WTC11 (cell line): ENCODE results near the gene SYT1. TPM values are rescaled to one million over a fixed set of nuclear protein-coding genes. Genes with fewer than 3 reads are reported as not detected.

Experiments
- ATAC-seq: fragments of 200-7000 bp; cut with Tn5 transposase; 2 replicates; pipeline ENCODE4 v1.10.0; 2021; ENCODE audit warnings: mild to moderate bottlenecking, moderate library complexity
- CTCF ChIA-PET: fragments of 300-600 bp; sonication (Branson Sonifier 250); formaldehyde crosslinking; loops from one replicate; lab custom pipeline; 2021; ENCODE audit warnings: antibody characterized with exemption; lab: Charles Lee
- POLR2A ChIA-PET: fragments of 350-600 bp; sonication (Branson Sonifier 250); formaldehyde crosslinking; loops from one replicate; lab custom pipeline; 2021; ENCODE audit warnings: antibody characterized with exemption; lab: Charles Lee
- DNase-seq: peaks from one replicate; pipeline ENCODE4 v3.0.0; 2021; ENCODE audit warnings: low spot score
- H3K27ac Mint-ChIP-seq: 2 replicates; pipeline ENCODE4 v1.8.0; 2021; ENCODE audit warnings: mixed read lengths
- H3K27me3 Mint-ChIP-seq: 2 replicates; pipeline ENCODE4 v1.8.0; 2021; ENCODE audit warnings: low read depth, mild to moderate bottlenecking, moderate library complexity, mixed read lengths
- H3K36me3 Mint-ChIP-seq: 2 replicates; pipeline ENCODE4 v1.8.0; 2021; ENCODE audit warnings: mixed read lengths
- H3K4me1 Mint-ChIP-seq: 2 replicates; pipeline ENCODE4 v1.8.0; 2022; ENCODE audit warnings: mixed read lengths
- H3K4me3 Mint-ChIP-seq: 2 replicates; pipeline ENCODE4 v1.8.0; 2021; ENCODE audit warnings: mild to moderate bottlenecking, moderate library complexity, mixed read lengths
- H3K9me3 Mint-ChIP-seq: 2 replicates; pipeline ENCODE4 v1.8.0; 2021; ENCODE audit warnings: mixed read lengths
- CBFB ChIP-seq: sonication (generic); formaldehyde crosslinking; IDR thresholded peaks from 2 replicates; pipeline ENCODE4 v1.8.1; 2022; ENCODE audit warnings: mild to moderate bottlenecking, low read depth, missing genetic modification reagents
- CREB1 ChIP-seq: sonication (generic); formaldehyde crosslinking; IDR thresholded peaks from 2 replicates; pipeline ENCODE4 v1.8.0; 2023; ENCODE audit warnings: mild to moderate bottlenecking, missing genetic modification reagents
- CREM ChIP-seq: sonication (generic); formaldehyde crosslinking; IDR thresholded peaks from 2 replicates; pipeline ENCODE4 v1.8.1; 2022; ENCODE audit warnings: mild to moderate bottlenecking, missing genetic modification reagents, moderate library complexity
- CTCF ChIP-seq: fragments of 200-600 bp; IDR thresholded peaks from 2 replicates; pipeline ENCODE4 v1.8.0; 2022; ENCODE audit warnings: antibody characterized with exemption
- ELF4 ChIP-seq: sonication (generic); formaldehyde crosslinking; IDR thresholded peaks from 2 replicates; pipeline ENCODE4 v1.8.1; 2022; ENCODE audit warnings: low read depth, mild to moderate bottlenecking, moderate library complexity, missing genetic modification reagents
- KAT7 ChIP-seq: sonication (generic); formaldehyde crosslinking; IDR thresholded peaks from 2 replicates; pipeline ENCODE4 v1.8.1; 2023; ENCODE audit warnings: missing genetic modification reagents, mild to moderate bottlenecking, borderline replicate concordance
- MLX ChIP-seq: sonication (generic); formaldehyde crosslinking; IDR thresholded peaks from 2 replicates; pipeline ENCODE4 v1.8.1; 2023; ENCODE audit warnings: mild to moderate bottlenecking, missing genetic modification reagents, moderate library complexity
- NR2C2 ChIP-seq: sonication (generic); formaldehyde crosslinking; IDR thresholded peaks from 2 replicates; pipeline ENCODE4 v1.8.0; 2022; ENCODE audit warnings: mild to moderate bottlenecking, missing genetic modification reagents
- SMAD4 ChIP-seq: sonication (generic); formaldehyde crosslinking; IDR thresholded peaks from 2 replicates; pipeline ENCODE4 v1.8.0; 2022; ENCODE audit warnings: mild to moderate bottlenecking, missing genetic modification reagents
- TEAD1 ChIP-seq: sonication (generic); formaldehyde crosslinking; IDR thresholded peaks from 2 replicates; pipeline ENCODE4 v1.8.0; 2022; ENCODE audit warnings: mild to moderate bottlenecking, missing genetic modification reagents
- ZNF121 ChIP-seq: sonication (generic); formaldehyde crosslinking; IDR thresholded peaks from 2 replicates; pipeline ENCODE4 v1.8.0; 2023; ENCODE audit warnings: missing genetic modification reagents
- ZNF232 ChIP-seq: sonication (generic); formaldehyde crosslinking; IDR thresholded peaks from 2 replicates; pipeline ENCODE4 v1.8.0; 2022; ENCODE audit warnings: mild to moderate bottlenecking, missing genetic modification reagents
- ZNF263 ChIP-seq: sonication (generic); formaldehyde crosslinking; IDR thresholded peaks from 2 replicates; pipeline ENCODE4 v1.8.1; 2022; ENCODE audit warnings: low read depth, mild to moderate bottlenecking, moderate library complexity, missing genetic modification reagents
- total RNA-seq: library from RNA; stranded (reverse); gene quantifications from 3 replicates; pipeline ENCODE4 v1.2.3, GENCODE V29; 2021
- TF ChIP-seq, protein P1 (sequence below): fragments of 250-450 bp; sonication (Bioruptor Pico); IDR thresholded peaks from 2 replicates; pipeline ENCODE4 v1.9.0; 2021; ENCODE audit warnings: mild to moderate bottlenecking
- TF ChIP-seq, protein P2 (sequence below): sonication (generic); formaldehyde crosslinking; IDR thresholded peaks from 2 replicates; pipeline ENCODE4 v1.8.1; 2022; ENCODE audit warnings: low read depth, mild to moderate bottlenecking, moderate library complexity, missing genetic modification reagents, borderline replicate concordance

SYT1 gene
- total RNA-seq, 1 experiment from 2014 or later: 45.2 TPM

- Mint-ChIP-seq H3K9me3 (peaks cover 6% of the 10 kb centered on the region; the same call in 1 of the 2 replicates), H3K27me3 (no peaks in the 10 kb centered on the region), H3K4me3 (no peak overlapping the region), H3K27ac (no peak overlapping the region), H3K36me3 (peaks cover 12% of the 10 kb centered on the region), H3K4me1 (no peaks in the 10 kb centered on the region)
- DNase-seq (no peak), ATAC-seq (no peak)
- ChIA-PET CTCF (no interaction called here), POLR2A (no interaction called here)
- no peak for TF ChIP-seq ZNF121
These were observed 95.0 kb downstream of the SYT1 start for GRCh38 chr12:78959556-78959955.

DNA sequence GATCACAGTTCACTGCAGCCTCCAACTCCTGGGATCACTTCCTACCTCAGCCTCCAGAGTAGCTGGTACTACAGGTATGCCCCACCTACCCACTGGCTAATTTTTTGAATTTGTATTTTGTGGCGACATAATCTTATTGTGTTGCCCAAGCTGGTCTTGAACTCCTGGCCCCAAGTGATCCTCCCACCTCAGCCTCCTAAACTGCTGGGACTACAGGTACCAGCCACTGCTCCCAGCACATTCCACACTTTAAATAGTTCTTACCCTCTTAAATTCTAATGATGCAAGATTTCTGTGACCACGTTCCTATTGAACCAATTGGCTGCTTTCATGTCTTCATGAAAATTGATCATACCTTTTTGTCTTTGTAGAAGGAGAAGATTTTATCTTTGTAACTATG is 96.6 kb downstream of the SYT1 start:
- no peak for TF ChIP-seq TEAD1
- no peak for TF ChIP-seq MLX (CRISPR knock-in tag)
- TF ChIP-seq CREM (CRISPR knock-in tag): no peak
- no peak for TF ChIP-seq ELF4 (CRISPR knock-in tag)
- TF ChIP-seq NR2C2 (CRISPR knock-in tag): no peak
- H3K27ac Mint-ChIP-seq: no peak overlapping the region
- H3K4me1 Mint-ChIP-seq: no peaks in the 10 kb centered on the region
- DNase-seq (no peak), ATAC-seq (no peak)
- H3K36me3 Mint-ChIP-seq: peaks cover 12% of the 10 kb centered on the region
- POLR2A ChIA-PET: interaction anchor here (1.2 kb wide), 1 partner anchor 21 kb away, joined by 3 read pairs; no protein-coding TSS in a partner anchor
- CTCF ChIA-PET: no interaction called here
- H3K9me3 Mint-ChIP-seq: peaks cover 6% of the 10 kb centered on the region; the same call in 1 of the 2 replicates
- no peak overlapping the region for H3K4me3 Mint-ChIP-seq
- H3K27me3 Mint-ChIP-seq: no peaks in the 10 kb centered on the region

DNA sequence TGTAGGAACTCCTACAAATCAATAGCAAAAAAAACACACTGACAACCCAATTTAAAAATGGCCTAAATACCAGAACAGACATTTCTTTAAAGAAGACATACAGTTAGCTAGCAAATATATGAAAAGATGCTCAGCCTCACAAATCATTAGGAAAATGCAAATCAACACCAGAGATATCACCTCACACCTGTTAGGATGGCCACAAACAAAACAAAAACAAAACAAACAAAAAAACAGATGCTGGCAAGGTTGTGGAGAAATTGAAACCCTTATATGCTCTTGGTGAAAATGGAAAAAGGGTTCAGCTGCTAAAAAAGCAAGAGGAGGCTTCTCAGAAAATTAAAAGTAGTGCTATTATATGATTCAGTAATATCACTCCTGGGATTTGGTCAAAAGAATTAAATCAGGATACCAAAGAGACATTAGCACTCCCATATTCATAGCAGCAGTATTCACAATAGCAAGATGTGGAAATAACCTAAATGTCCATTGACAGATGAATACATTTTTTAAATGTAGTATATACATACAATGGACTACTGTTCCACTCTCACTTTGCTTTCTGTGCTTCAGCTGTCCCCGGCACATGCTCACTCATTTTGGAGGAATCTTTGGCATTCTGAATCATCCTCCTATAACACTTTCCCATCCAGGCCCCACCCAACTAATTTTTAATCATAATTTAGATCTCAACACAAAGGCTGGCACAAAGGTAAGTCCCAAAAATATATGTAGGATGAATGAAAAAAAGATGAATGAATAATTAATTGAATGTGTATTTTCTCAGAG is 99.1 kb downstream of the SYT1 start:
- Mint-ChIP-seq H3K27ac (no peak overlapping the region), H3K4me1 (no peaks in the 10 kb centered on the region), H3K36me3 (no peaks in the 10 kb centered on the region), H3K4me3 (no peak overlapping the region), H3K9me3 (no peaks in the 10 kb centered on the region), H3K27me3 (no peaks in the 10 kb centered on the region)
- TF ChIP-seq CREB1 (no peak), ZNF232 (no peak), MLX (CRISPR knock-in tag) (no peak), ZNF263 (CRISPR knock-in tag) (no peak), TEAD1 (no peak), KAT7 (no peak), SMAD4 (no peak), CBFB (CRISPR knock-in tag) (no peak), CTCF (no peak)
- TF ChIP-seq, protein P1, sequence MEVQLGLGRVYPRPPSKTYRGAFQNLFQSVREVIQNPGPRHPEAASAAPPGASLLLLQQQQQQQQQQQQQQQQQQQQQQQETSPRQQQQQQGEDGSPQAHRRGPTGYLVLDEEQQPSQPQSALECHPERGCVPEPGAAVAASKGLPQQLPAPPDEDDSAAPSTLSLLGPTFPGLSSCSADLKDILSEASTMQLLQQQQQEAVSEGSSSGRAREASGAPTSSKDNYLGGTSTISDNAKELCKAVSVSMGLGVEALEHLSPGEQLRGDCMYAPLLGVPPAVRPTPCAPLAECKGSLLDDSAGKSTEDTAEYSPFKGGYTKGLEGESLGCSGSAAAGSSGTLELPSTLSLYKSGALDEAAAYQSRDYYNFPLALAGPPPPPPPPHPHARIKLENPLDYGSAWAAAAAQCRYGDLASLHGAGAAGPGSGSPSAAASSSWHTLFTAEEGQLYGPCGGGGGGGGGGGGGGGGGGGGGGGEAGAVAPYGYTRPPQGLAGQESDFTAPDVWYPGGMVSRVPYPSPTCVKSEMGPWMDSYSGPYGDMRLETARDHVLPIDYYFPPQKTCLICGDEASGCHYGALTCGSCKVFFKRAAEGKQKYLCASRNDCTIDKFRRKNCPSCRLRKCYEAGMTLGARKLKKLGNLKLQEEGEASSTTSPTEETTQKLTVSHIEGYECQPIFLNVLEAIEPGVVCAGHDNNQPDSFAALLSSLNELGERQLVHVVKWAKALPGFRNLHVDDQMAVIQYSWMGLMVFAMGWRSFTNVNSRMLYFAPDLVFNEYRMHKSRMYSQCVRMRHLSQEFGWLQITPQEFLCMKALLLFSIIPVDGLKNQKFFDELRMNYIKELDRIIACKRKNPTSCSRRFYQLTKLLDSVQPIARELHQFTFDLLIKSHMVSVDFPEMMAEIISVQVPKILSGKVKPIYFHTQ (CRISPR knock-in tag): no peak
- TF ChIP-seq, protein P2, sequence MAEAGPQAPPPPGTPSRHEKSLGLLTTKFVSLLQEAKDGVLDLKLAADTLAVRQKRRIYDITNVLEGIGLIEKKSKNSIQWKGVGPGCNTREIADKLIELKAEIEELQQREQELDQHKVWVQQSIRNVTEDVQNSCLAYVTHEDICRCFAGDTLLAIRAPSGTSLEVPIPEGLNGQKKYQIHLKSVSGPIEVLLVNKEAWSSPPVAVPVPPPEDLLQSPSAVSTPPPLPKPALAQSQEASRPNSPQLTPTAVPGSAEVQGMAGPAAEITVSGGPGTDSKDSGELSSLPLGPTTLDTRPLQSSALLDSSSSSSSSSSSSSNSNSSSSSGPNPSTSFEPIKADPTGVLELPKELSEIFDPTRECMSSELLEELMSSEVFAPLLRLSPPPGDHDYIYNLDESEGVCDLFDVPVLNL: no peak
- ChIA-PET POLR2A (no interaction called here), CTCF (no interaction called here)
- DNase-seq (no peak), ATAC-seq (no peak)
